ENCODE data around the gene EPG5. TPM values are rescaled to one million over a fixed set of nuclear protein-coding genes. Genes with fewer than 3 reads are reported as not detected.
A peak's percentile ranks its signal among the peaks of the same experiment; 100 is the strongest.

The EPG5 gene
- polyA plus RNA-seq, 2 donors = 5.1 to 8.1 TPM

- H3K9me3 ChIP-seq (ENCODE audit: control insufficient read depth in 2 of 2, insufficient read depth in 1 of 2, low read depth in 1 of 2, low read length in 1 of 2) = no peaks in the 10 kb centered on the region
- no peaks in the 10 kb centered on the region for H3K36me3 ChIP-seq (ENCODE audit: control insufficient read depth in 2 of 2, insufficient read depth in 2 of 2, low read length in 1 of 2)
- H3K27me3 ChIP-seq (ENCODE audit: control insufficient read depth in 1 of 2, insufficient read depth in 2 of 2, low read length in 2 of 2) = peaks cover 5 to 16% of the 10 kb centered on the region in 2 donors
- no peak overlapping the region for H3K27ac ChIP-seq (ENCODE audit: low read depth in 2 of 2, low read length in 1 of 2)
- peaks cover 2 to 8% of the 10 kb centered on the region in 2 donors for H3K4me1 ChIP-seq (ENCODE audit: control insufficient read depth in 2 of 2, insufficient read depth in 2 of 2, low read length in 1 of 2)
- WGBS, 2 donors = 77 to 81% methylated on average over 17 of the region's 17 CpGs
- H3K4me3 ChIP-seq (ENCODE audit: low read depth in 1 of 2, low read length in 2 of 2) = no peak overlapping the region
Observed at GRCh38 chr18:45841060-45841764, 125.9 kb downstream of the EPG5 start.

- WGBS, 2 donors = 57% methylated on average over 13 of the region's 13 CpGs
- Histone ChIP-seq H3K4me3 (ENCODE audit: low read depth in 1 of 2, low read length in 2 of 2) (no peak overlapping the region), H3K9me3 (ENCODE audit: control insufficient read depth in 2 of 2, insufficient read depth in 1 of 2, low read depth in 1 of 2, low read length in 1 of 2) (no peaks in the 10 kb centered on the region), H3K36me3 (ENCODE audit: control insufficient read depth in 2 of 2, insufficient read depth in 2 of 2, low read length in 1 of 2) (no peaks in the 10 kb centered on the region), H3K27me3 (ENCODE audit: control insufficient read depth in 1 of 2, insufficient read depth in 2 of 2, low read length in 2 of 2) (peaks cover 5 to 16% of the 10 kb centered on the region in 2 donors), H3K4me1 (ENCODE audit: control insufficient read depth in 2 of 2, insufficient read depth in 2 of 2, low read length in 1 of 2) (peaks cover 2 to 8% of the 10 kb centered on the region in 2 donors), H3K27ac (ENCODE audit: low read depth in 2 of 2, low read length in 1 of 2) (no peak overlapping the region)
Observed at GRCh38 chr18:45839414-45840395, 127.4 kb downstream of the EPG5 start.

GRCh38 chr18:45838302-45839070 lies 128.6 kb downstream of the EPG5 start:
- no peak overlapping the region for H3K27ac ChIP-seq (ENCODE audit: low read depth in 2 of 2, low read length in 1 of 2)
- 16 to 28% methylated on average over 41 to 53 of the region's 53 CpGs for WGBS, 2 donors
- peaks cover 13 to 21% of the 10 kb centered on the region in 2 donors for H3K27me3 ChIP-seq (ENCODE audit: control insufficient read depth in 1 of 2, insufficient read depth in 2 of 2, low read length in 2 of 2)
- no peaks in the 10 kb centered on the region for H3K9me3 ChIP-seq (ENCODE audit: control insufficient read depth in 2 of 2, insufficient read depth in 1 of 2, low read depth in 1 of 2, low read length in 1 of 2)
- H3K4me1 ChIP-seq (ENCODE audit: control insufficient read depth in 2 of 2, insufficient read depth in 2 of 2, low read length in 1 of 2) = peaks cover 2 to 8% of the 10 kb centered on the region in 2 donors
- no peaks in the 10 kb centered on the region for H3K36me3 ChIP-seq (ENCODE audit: control insufficient read depth in 2 of 2, insufficient read depth in 2 of 2, low read length in 1 of 2)
- no peak overlapping the region for H3K4me3 ChIP-seq (ENCODE audit: low read depth in 1 of 2, low read length in 2 of 2)

- H3K4me3 ChIP-seq (ENCODE audit: low read depth in 1 of 2, low read length in 2 of 2) = peak overlapping the region; percentile 14 to 28
- 8% methylated on average over 53 to 84 of the region's 84 CpGs for WGBS, 2 donors
- no peaks in the 10 kb centered on the region for H3K36me3 ChIP-seq (ENCODE audit: control insufficient read depth in 2 of 2, insufficient read depth in 2 of 2, low read length in 1 of 2)
- no peaks in the 10 kb centered on the region for H3K9me3 ChIP-seq (ENCODE audit: control insufficient read depth in 2 of 2, insufficient read depth in 1 of 2, low read depth in 1 of 2, low read length in 1 of 2)
- peaks cover 2 to 8% of the 10 kb centered on the region in 2 donors for H3K4me1 ChIP-seq (ENCODE audit: control insufficient read depth in 2 of 2, insufficient read depth in 2 of 2, low read length in 1 of 2)
- peaks cover 19 to 21% of the 10 kb centered on the region in 2 donors for H3K27me3 ChIP-seq (ENCODE audit: control insufficient read depth in 1 of 2, insufficient read depth in 2 of 2, low read length in 2 of 2)
- no peak overlapping the region for H3K27ac ChIP-seq (ENCODE audit: low read depth in 2 of 2, low read length in 1 of 2)
Observed at GRCh38 chr18:45837283-45838070, 129.7 kb downstream of the EPG5 start.

DNA sequence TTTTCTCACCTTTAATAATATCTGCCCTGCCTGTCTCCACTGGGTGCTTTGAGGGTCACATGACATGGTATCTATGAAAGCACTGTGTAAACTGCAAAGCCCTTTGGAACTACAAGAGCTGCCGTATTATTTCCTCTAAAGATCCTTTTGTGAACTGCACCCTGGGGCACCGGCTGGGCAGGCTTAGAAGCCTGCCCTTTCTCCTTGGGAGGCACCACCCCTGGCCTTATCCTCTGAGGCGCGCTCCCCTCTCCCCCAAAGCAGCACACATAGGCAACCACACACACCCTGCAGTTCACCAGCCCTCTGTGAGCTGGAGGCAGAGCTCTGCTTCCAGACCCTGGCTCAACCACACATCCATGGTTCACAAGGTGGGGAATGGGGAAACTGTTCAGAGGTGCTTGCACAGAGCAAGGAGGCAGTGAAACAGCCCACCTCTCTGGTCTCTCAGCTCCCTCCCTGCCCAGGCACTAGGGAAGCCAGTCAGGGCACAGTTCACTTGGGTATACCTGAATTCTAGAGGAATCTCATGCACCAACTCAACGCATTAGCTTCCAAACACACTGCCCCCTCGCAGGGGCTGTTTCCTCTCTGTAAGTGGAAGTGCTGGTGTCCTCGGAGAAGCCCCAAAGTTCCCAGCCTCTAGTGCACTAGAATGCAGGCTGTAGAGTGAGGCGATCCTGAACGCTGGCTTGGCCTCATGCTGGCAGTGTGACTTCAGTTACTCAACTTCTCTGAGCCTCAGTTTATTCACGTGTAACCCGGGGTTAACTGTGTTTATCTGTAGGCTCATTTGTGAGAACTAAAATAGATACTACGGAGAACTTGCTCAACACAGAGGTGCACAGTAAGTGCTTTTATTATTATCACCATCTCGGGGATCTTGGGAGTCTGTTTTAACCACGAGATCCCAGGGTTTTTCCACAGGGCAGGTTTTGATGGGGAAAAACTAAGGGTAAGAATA lies 130.6 kb downstream of the EPG5 start:
- peaks cover 2 to 8% of the 10 kb centered on the region in 2 donors for H3K4me1 ChIP-seq (ENCODE audit: control insufficient read depth in 2 of 2, insufficient read depth in 2 of 2, low read length in 1 of 2)
- H3K9me3 ChIP-seq (ENCODE audit: control insufficient read depth in 2 of 2, insufficient read depth in 1 of 2, low read depth in 1 of 2, low read length in 1 of 2) = peaks cover 0 to 2% of the 10 kb centered on the region in 2 donors
- H3K36me3 ChIP-seq (ENCODE audit: control insufficient read depth in 2 of 2, insufficient read depth in 2 of 2, low read length in 1 of 2) = no peaks in the 10 kb centered on the region
- no peak overlapping the region for H3K4me3 ChIP-seq (ENCODE audit: low read depth in 1 of 2, low read length in 2 of 2)
- WGBS, 2 donors = 53 to 56% methylated on average over 14 of the region's 14 CpGs
- H3K27me3 ChIP-seq (ENCODE audit: control insufficient read depth in 1 of 2, insufficient read depth in 2 of 2, low read length in 2 of 2) = peaks cover 20 to 21% of the 10 kb centered on the region in 2 donors
- H3K27ac ChIP-seq (ENCODE audit: low read depth in 2 of 2, low read length in 1 of 2) = no peak overlapping the region

- H3K4me3 ChIP-seq (ENCODE audit: low read depth in 1 of 2, low read length in 2 of 2) = no peak overlapping the region
- no peaks in the 10 kb centered on the region for H3K36me3 ChIP-seq (ENCODE audit: control insufficient read depth in 2 of 2, insufficient read depth in 2 of 2, low read length in 1 of 2)
- peaks cover 2 to 8% of the 10 kb centered on the region in 2 donors for H3K4me1 ChIP-seq (ENCODE audit: control insufficient read depth in 2 of 2, insufficient read depth in 2 of 2, low read length in 1 of 2)
- H3K27ac ChIP-seq (ENCODE audit: low read depth in 2 of 2, low read length in 1 of 2) = no peak overlapping the region
- 62 to 66% methylated on average over 3 of the region's 3 CpGs for WGBS, 2 donors
- peaks cover 0 to 2% of the 10 kb centered on the region in 2 donors for H3K9me3 ChIP-seq (ENCODE audit: control insufficient read depth in 2 of 2, insufficient read depth in 1 of 2, low read depth in 1 of 2, low read length in 1 of 2)
- peaks cover 20 to 21% of the 10 kb centered on the region in 2 donors for H3K27me3 ChIP-seq (ENCODE audit: control insufficient read depth in 1 of 2, insufficient read depth in 2 of 2, low read length in 2 of 2)
Observed at GRCh38 chr18:45835057-45835636, 132.0 kb downstream of the EPG5 start.

- 80 to 83% methylated on average over 1 of the region's 1 CpG for WGBS, 2 donors
- Histone ChIP-seq H3K4me3 (ENCODE audit: low read depth in 1 of 2, low read length in 2 of 2) (no peak overlapping the region), H3K36me3 (ENCODE audit: control insufficient read depth in 2 of 2, insufficient read depth in 2 of 2, low read length in 1 of 2) (no peaks in the 10 kb centered on the region), H3K27ac (ENCODE audit: low read depth in 2 of 2, low read length in 1 of 2) (no peak overlapping the region), H3K4me1 (ENCODE audit: control insufficient read depth in 2 of 2, insufficient read depth in 2 of 2, low read length in 1 of 2) (peaks cover 2 to 8% of the 10 kb centered on the region in 2 donors), H3K27me3 (ENCODE audit: control insufficient read depth in 1 of 2, insufficient read depth in 2 of 2, low read length in 2 of 2) (peaks cover 21 to 22% of the 10 kb centered on the region in 2 donors), H3K9me3 (ENCODE audit: control insufficient read depth in 2 of 2, insufficient read depth in 1 of 2, low read depth in 1 of 2, low read length in 1 of 2) (peaks cover 0 to 2% of the 10 kb centered on the region in 2 donors)
Observed at GRCh38 chr18:45834306-45834705, 132.8 kb downstream of the EPG5 start.

- no peak overlapping the region for H3K27ac ChIP-seq (ENCODE audit: low read depth in 2 of 2, low read length in 1 of 2)
- H3K4me1 ChIP-seq (ENCODE audit: control insufficient read depth in 2 of 2, insufficient read depth in 2 of 2, low read length in 1 of 2) = peaks cover 2 to 7% of the 10 kb centered on the region in 2 donors
- H3K27me3 ChIP-seq (ENCODE audit: control insufficient read depth in 1 of 2, insufficient read depth in 2 of 2, low read length in 2 of 2) = peaks cover 16 to 22% of the 10 kb centered on the region in 2 donors
- WGBS, 2 donors = 69 to 80% methylated on average over 5 of the region's 5 CpGs
- H3K9me3 ChIP-seq (ENCODE audit: control insufficient read depth in 2 of 2, insufficient read depth in 1 of 2, low read depth in 1 of 2, low read length in 1 of 2) = peaks cover 0 to 2% of the 10 kb centered on the region in 2 donors
- no peak overlapping the region for H3K4me3 ChIP-seq (ENCODE audit: low read depth in 1 of 2, low read length in 2 of 2)
- H3K36me3 ChIP-seq (ENCODE audit: control insufficient read depth in 2 of 2, insufficient read depth in 2 of 2, low read length in 1 of 2) = no peaks in the 10 kb centered on the region
Observed at GRCh38 chr18:45833846-45834245, 133.3 kb downstream of the EPG5 start.

All from esophagus (tissue), 2 donors.